ENCODE results near the gene ZNF263. TPM values are rescaled to one million over a fixed set of nuclear protein-coding genes. Genes with fewer than 3 reads are reported as not detected.
A peak's percentile ranks its signal among the peaks of the same experiment; 100 is the strongest.

ZNF263 gene
- total RNA-seq, 1 experiment from 2014 or later = 52.2 TPM

GRCh38 chr16:3264137-3265036 is 18.9 kb upstream of the ZNF263 start:
- TF ChIP-seq EZH2 (IDR thresholded peaks at IDR 0.05; ENCODE audit: low read length, unreplicated experiment) (no peak), EZH2phosphoT487 (IDR thresholded peaks at IDR 0.05; ENCODE audit: borderline replicate concordance, low read length) (no peak), CTCF (conservative IDR thresholded peaks at IDR 0.05; ENCODE audit: low read depth, low read length) (no peak)
- ATAC-seq (peak; percentile 96), DNase-seq (peak; percentile 94)
- peak overlapping the region; percentile 82 for H3K9ac ChIP-seq (ENCODE audit: low read length)
- H3K9me3 ChIP-seq (ENCODE audit: low read length) = no peaks in the 10 kb centered on the region
- H3K27ac ChIP-seq (ENCODE audit: low read length) = peak overlapping the region; percentile 90
- intact Hi-C loops (cut with micrococcal nuclease) = loop anchor here (1.0 to 5.0 kb wide), 2 partner anchors 19 to 238 kb away; partner anchors contain the start of genes CLUAP1 and ZNF263
- ChIA-PET CTCF (no interaction called here), POLR2A (ENCODE audit: unreplicated experiment) (interaction anchor here (0.5 to 1.2 kb wide), 2 partner anchors 19 to 100 kb away, joined by 3 to 6 read pairs; partner anchors contain the start of gene ZNF263)
- peak overlapping the region; percentile 81 for H3K4me2 ChIP-seq (ENCODE audit: low read length)
- H3K4me1 ChIP-seq (ENCODE audit: insufficient read depth, low read length) = peaks cover 6% of the 10 kb centered on the region; the same call in 1 of the 2 replicates
- H3K36me3 ChIP-seq (ENCODE audit: low read depth, low read length) = no peaks in the 10 kb centered on the region
- H3K9me2 ChIP-seq (replicated peaks; ENCODE audit: low read length) = no peaks in the 10 kb centered on the region
- H3K4me3 ChIP-seq (ENCODE audit: low read length) = peak overlapping the region; percentile 77
- H3K79me2 ChIP-seq (ENCODE audit: low read length) = no peaks in the 10 kb centered on the region
- no peaks in the 10 kb centered on the region for H4K20me1 ChIP-seq (ENCODE audit: low read length)
- no peaks in the 10 kb centered on the region for H3K27me3 ChIP-seq (ENCODE audit: low read length)
- TSS peak; percentile 91 for BruUV-seq (replicated peaks)
- peak overlapping the region; percentile 96 for H2AFZ ChIP-seq (ENCODE audit: low read length)
- no peaks in the 10 kb centered on the region for H3F3A ChIP-seq (ENCODE audit: low read length, unreplicated experiment)

DNA sequence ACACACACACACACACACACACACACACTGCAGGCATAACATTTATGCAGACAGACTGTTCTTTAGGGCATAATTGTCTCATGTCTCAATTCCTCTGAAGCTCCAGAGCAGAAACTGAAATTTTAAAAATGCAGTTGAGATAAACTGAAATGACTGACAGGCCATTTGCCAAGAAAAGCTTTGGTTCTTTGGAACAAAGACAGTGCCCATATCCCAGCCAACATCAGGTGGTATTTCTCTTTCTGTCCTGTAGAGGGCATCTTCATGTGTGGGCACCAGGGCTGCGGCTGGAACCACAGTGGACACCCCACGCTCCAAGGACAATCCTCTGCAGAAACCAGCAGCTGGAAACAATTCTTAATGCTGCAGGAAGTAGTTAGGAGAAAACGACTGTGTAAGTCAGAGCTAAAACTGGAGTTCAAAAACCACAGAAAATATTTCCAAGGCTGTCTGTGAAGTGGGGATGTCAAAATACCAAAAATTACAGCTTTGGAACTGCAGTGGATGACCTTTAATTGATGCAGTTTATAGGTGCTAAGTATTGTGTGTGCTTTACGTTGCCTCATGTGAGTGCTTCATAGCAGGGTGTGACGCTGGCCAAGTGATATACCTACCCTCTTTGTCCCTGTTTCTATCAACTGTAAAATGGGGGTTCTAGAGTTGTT is 16.3 kb upstream of the ZNF263 start:
- CTCF ChIA-PET = interaction anchor here (0.6 kb wide), 1 partner anchor 186 kb away, joined by 3 read pairs; no protein-coding TSS in a partner anchor
- TF ChIP-seq CTCF (conservative IDR thresholded peaks at IDR 0.05; ENCODE audit: low read depth, low read length) (peak; percentile 62), EZH2 (IDR thresholded peaks at IDR 0.05; ENCODE audit: low read length, unreplicated experiment) (no peak)

More for the DNA sequence above, 16.3 kb upstream of the ZNF263 start:
- no peaks in the 10 kb centered on the region for H4K20me1 ChIP-seq (ENCODE audit: low read length)
- H3K79me2 ChIP-seq (ENCODE audit: low read length) = no peaks in the 10 kb centered on the region
- H3K27me3 ChIP-seq (ENCODE audit: low read length) = no peaks in the 10 kb centered on the region
- POLR2A ChIA-PET (ENCODE audit: unreplicated experiment) = interaction anchor here (0.6 kb wide), 1 partner anchor 117 kb away, joined by 3 read pairs; no protein-coding TSS in a partner anchor
- H3K9me2 ChIP-seq (replicated peaks; ENCODE audit: low read length) = no peaks in the 10 kb centered on the region
- BruUV-seq (replicated peaks) = no TSS peak
- no peaks in the 10 kb centered on the region for H3K9me3 ChIP-seq (ENCODE audit: low read length)
- H3K27ac ChIP-seq (ENCODE audit: low read length) = no peak overlapping the region
- H3K4me3 ChIP-seq (ENCODE audit: low read length) = no peak overlapping the region
- H3K9ac ChIP-seq (ENCODE audit: low read length) = no peak overlapping the region
- intact Hi-C loops (cut with micrococcal nuclease) = no loop called here
- H3K4me1 ChIP-seq (ENCODE audit: insufficient read depth, low read length) = peaks cover 6% of the 10 kb centered on the region; the same call in 1 of the 2 replicates
- H3K36me3 ChIP-seq (ENCODE audit: low read depth, low read length) = no peaks in the 10 kb centered on the region
- no peak overlapping the region for H3K4me2 ChIP-seq (ENCODE audit: low read length)
- H2AFZ ChIP-seq (ENCODE audit: low read length) = no peak overlapping the region
- no peaks in the 10 kb centered on the region for H3F3A ChIP-seq (ENCODE audit: low read length, unreplicated experiment)
- DNase-seq = peak; percentile 52
- ATAC-seq = no peak

All from PC-3 (cell line).